Neural progenitor cell (in vitro differentiated cells): ENCODE data around the gene SCPEP1.

Experiments
- CTCF ChIP-seq: fragments of 200-600 bp; sonication (generic); IDR thresholded peaks from 2 replicates; pipeline ENCODE4 v1.5.1; 2017; ENCODE audit warnings: antibody characterized with exemption, mild to moderate bottlenecking
- EZH2phosphoT487 ChIP-seq: fragments of 200-600 bp; sonication (generic); IDR thresholded peaks from 2 replicates; pipeline ENCODE4 v1.6.1; 2017; ENCODE audit warnings: antibody characterized with exemption

GRCh38 chr17:56985371-56986162 lies 7.6 kb downstream of the SCPEP1 start:
- TF ChIP-seq CTCF: no peak
- no peak for TF ChIP-seq EZH2phosphoT487
